ENCODE measurements around the gene LAIR2. TPM values are rescaled to one million over a fixed set of nuclear protein-coding genes. Genes with fewer than 3 reads are reported as not detected.
A peak's percentile ranks its signal among the peaks of the same experiment; 100 is the strongest.

The LAIR2 gene
- total and polyA plus RNA-seq, 2 of the 13 experiments (the other 11 are each of a cell fraction or from before 2014, with no cell fraction given) = 1.3 to 1.9 TPM

GRCh38 chr19:54462655-54463530, 39.7 kb upstream of the LAIR2 start (continued):
- peak; percentile 17 for TF ChIP-seq BCL3 (CRISPR knock-in tag; IDR thresholded peaks at IDR 0.05)
- TF ChIP-seq PAWR (CRISPR knock-in tag; IDR thresholded peaks at IDR 0.05; ENCODE audit: borderline replicate concordance) = no peak
- no peak for TF ChIP-seq RFXANK (CRISPR knock-in tag; IDR thresholded peaks at IDR 0.05)
- TF ChIP-seq ZNF292 (CRISPR knock-in tag; IDR thresholded peaks at IDR 0.05; ENCODE audit: borderline replicate concordance, low read depth) = no peak
- TF ChIP-seq ZBTB8A (CRISPR knock-in tag; IDR thresholded peaks at IDR 0.05; ENCODE audit: borderline replicate concordance, low read depth) = no peak
- TF ChIP-seq KLF13 (CRISPR knock-in tag; IDR thresholded peaks at IDR 0.05) = no peak
- no peak for TF ChIP-seq PLRG1 (conservative IDR thresholded peaks at IDR 0.05)
- peak; percentile 86 for TF ChIP-seq ZNF616 (CRISPR knock-in tag; IDR thresholded peaks at IDR 0.05; ENCODE audit: low read depth)
- TF ChIP-seq KLF11 (CRISPR knock-in tag; IDR thresholded peaks at IDR 0.05) = no peak
- TF ChIP-seq PAF1 (CRISPR knock-in tag; IDR thresholded peaks at IDR 0.05) = peak; percentile 91; the same call in 1 of the 2 replicates
- no peak for TF ChIP-seq ZNF207 (IDR thresholded peaks at IDR 0.05; ENCODE audit: borderline replicate concordance)
- no peak for TF ChIP-seq LCORL (IDR thresholded peaks at IDR 0.05)
- peak; percentile 79 for TF ChIP-seq LCORL (CRISPR knock-in tag; IDR thresholded peaks at IDR 0.05)
- no peak for TF ChIP-seq ETV6 (CRISPR knock-in tag; conservative IDR thresholded peaks at IDR 0.05)
- TF ChIP-seq GATAD2A (CRISPR knock-in tag; IDR thresholded peaks at IDR 0.05) = no peak; the same call in 1 of the 2 replicates
- TF ChIP-seq ZNF274 (CRISPR knock-in tag; IDR thresholded peaks at IDR 0.05) = peak; percentile 33; the same call in 1 of the 2 replicates
- TF ChIP-seq KDM2A (CRISPR knock-in tag; IDR thresholded peaks at IDR 0.05; ENCODE audit: borderline replicate concordance, low read depth) = peak; percentile 99
- no peak for TF ChIP-seq SP140L (CRISPR knock-in tag; IDR thresholded peaks at IDR 0.05; ENCODE audit: borderline replicate concordance)
- no peak for TF ChIP-seq ZFP36L2 (CRISPR knock-in tag; IDR thresholded peaks at IDR 0.05)
- TF ChIP-seq HMGXB3 (CRISPR knock-in tag; IDR thresholded peaks at IDR 0.05; ENCODE audit: borderline replicate concordance) = no peak
- no peak for TF ChIP-seq RORA (CRISPR knock-in tag; IDR thresholded peaks at IDR 0.05)
- TF ChIP-seq MAFG (CRISPR knock-in tag; IDR thresholded peaks at IDR 0.05) = no peak
- TF ChIP-seq KDM1A (CRISPR knock-in tag; IDR thresholded peaks at IDR 0.05) = no peak
- peak; percentile 77; the same call in 1 of the 2 replicates for TF ChIP-seq HOXD1 (CRISPR knock-in tag; IDR thresholded peaks at IDR 0.05)
- no peak; the same call in 1 of the 2 replicates for TF ChIP-seq KLF15 (CRISPR knock-in tag; IDR thresholded peaks at IDR 0.05; ENCODE audit: borderline replicate concordance)
- no peak for TF ChIP-seq ZNF720 (CRISPR knock-in tag; IDR thresholded peaks at IDR 0.05)
- no peak for TF ChIP-seq CREM (IDR thresholded peaks at IDR 0.05)
- no peak for TF ChIP-seq CREM (CRISPR knock-in tag; IDR thresholded peaks at IDR 0.05)
